ENCODE measurements around the gene BRAT1.

BRAT1 gene

GRCh38 chr7:2493205-2494164, 61.8 kb downstream of the BRAT1 start:
- no peaks in the 10 kb centered on the region for H3K4me1 ChIP-seq (ENCODE audit: low read depth, poor library complexity, severe bottlenecking)
- H3K4me2 ChIP-seq = no peak overlapping the region
- H4K20me1 ChIP-seq (ENCODE audit: insufficient read depth) = no peaks in the 10 kb centered on the region
- H3K9ac ChIP-seq = no peak overlapping the region
- H2AFZ ChIP-seq (ENCODE audit: low read depth) = no peak overlapping the region
- TF ChIP-seq CTCF (conservative IDR thresholded peaks at IDR 0.05; ENCODE audit: low read depth, low read length) = no peak
- no peak overlapping the region for H3K4me3 ChIP-seq (IDR thresholded peaks at IDR 0.05; ENCODE audit: insufficient read depth, low read depth, low read length)
- H3K36me3 ChIP-seq (ENCODE audit: insufficient read depth) = no peaks in the 10 kb centered on the region
- H3K27ac ChIP-seq = no peak overlapping the region
- H3K27me3 ChIP-seq (ENCODE audit: insufficient read depth, low read depth) = peaks cover 76% of the 10 kb centered on the region
- H3K79me2 ChIP-seq (ENCODE audit: insufficient read depth, low read depth) = no peaks in the 10 kb centered on the region

DNA sequence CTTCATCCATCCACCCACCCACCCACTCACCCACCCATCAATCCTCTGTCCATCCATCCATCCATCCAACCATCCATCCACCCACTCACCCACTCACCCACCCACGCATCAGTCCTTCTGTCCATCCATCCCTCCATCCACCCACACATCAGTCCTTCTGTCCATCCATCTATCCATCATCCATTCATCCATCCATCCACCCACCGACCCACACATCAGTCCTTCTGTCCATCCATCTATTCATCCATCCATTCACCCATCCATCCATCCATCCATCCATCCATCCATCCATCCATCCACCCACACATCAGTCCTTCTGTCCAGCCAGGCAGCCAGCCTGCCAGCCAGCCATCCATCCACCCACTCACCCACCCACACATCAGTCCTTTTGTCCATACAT, 63.3 kb downstream of the BRAT1 start:
- no peaks in the 10 kb centered on the region for H4K20me1 ChIP-seq (ENCODE audit: insufficient read depth)

GRCh38 chr7:2490181-2490651, 65.1 kb downstream of the BRAT1 start:
- peaks cover 56% of the 10 kb centered on the region for H3K27me3 ChIP-seq (ENCODE audit: insufficient read depth, low read depth)
- H3K4me3 ChIP-seq (IDR thresholded peaks at IDR 0.05; ENCODE audit: insufficient read depth, low read depth, low read length) = no peak overlapping the region
- H3K79me2 ChIP-seq (ENCODE audit: insufficient read depth, low read depth) = no peaks in the 10 kb centered on the region
- TF ChIP-seq CTCF (conservative IDR thresholded peaks at IDR 0.05; ENCODE audit: low read depth, low read length) = no peak
- no peaks in the 10 kb centered on the region for H3K36me3 ChIP-seq (ENCODE audit: insufficient read depth)
- H2AFZ ChIP-seq (ENCODE audit: low read depth) = no peak overlapping the region
- no peaks in the 10 kb centered on the region for H4K20me1 ChIP-seq (ENCODE audit: insufficient read depth)
- H3K4me2 ChIP-seq = no peak overlapping the region
- no peak overlapping the region for H3K27ac ChIP-seq
- H3K9ac ChIP-seq = no peak overlapping the region
- H3K4me1 ChIP-seq (ENCODE audit: low read depth, poor library complexity, severe bottlenecking) = no peaks in the 10 kb centered on the region

More for the DNA sequence above, 63.3 kb downstream of the BRAT1 start:
- Histone ChIP-seq H3K4me2 (no peak overlapping the region), H3K4me1 (ENCODE audit: low read depth, poor library complexity, severe bottlenecking) (no peaks in the 10 kb centered on the region), H3K9ac (no peak overlapping the region), H3K27me3 (ENCODE audit: insufficient read depth, low read depth) (peaks cover 74% of the 10 kb centered on the region), H3K27ac (no peak overlapping the region), H3K79me2 (ENCODE audit: insufficient read depth, low read depth) (no peaks in the 10 kb centered on the region), H3K36me3 (ENCODE audit: insufficient read depth) (no peaks in the 10 kb centered on the region), H3K4me3 (IDR thresholded peaks at IDR 0.05; ENCODE audit: insufficient read depth, low read depth, low read length) (no peak overlapping the region), H2AFZ (ENCODE audit: low read depth) (no peak overlapping the region)
- TF ChIP-seq CTCF (conservative IDR thresholded peaks at IDR 0.05; ENCODE audit: low read depth, low read length) = no peak

- H2AFZ ChIP-seq (ENCODE audit: low read depth) = no peak overlapping the region
- H3K4me2 ChIP-seq = no peak overlapping the region
- H3K27ac ChIP-seq = no peak overlapping the region
- no peak overlapping the region for H3K4me3 ChIP-seq (IDR thresholded peaks at IDR 0.05; ENCODE audit: insufficient read depth, low read depth, low read length)
- no peaks in the 10 kb centered on the region for H3K36me3 ChIP-seq (ENCODE audit: insufficient read depth)
- no peak for TF ChIP-seq CTCF (conservative IDR thresholded peaks at IDR 0.05; ENCODE audit: low read depth, low read length)
- peaks cover 48% of the 10 kb centered on the region for H3K27me3 ChIP-seq (ENCODE audit: insufficient read depth, low read depth)
- H3K9ac ChIP-seq = no peak overlapping the region
- no peaks in the 10 kb centered on the region for H4K20me1 ChIP-seq (ENCODE audit: insufficient read depth)
- H3K79me2 ChIP-seq (ENCODE audit: insufficient read depth, low read depth) = no peaks in the 10 kb centered on the region
- H3K4me1 ChIP-seq (ENCODE audit: low read depth, poor library complexity, severe bottlenecking) = no peaks in the 10 kb centered on the region
Measured at GRCh38 chr7:2488681-2489080, 66.6 kb downstream of the BRAT1 start.
